Endodermal cell (in vitro differentiated cells): ENCODE results near the gene MYO5A. TPM values are rescaled to one million over a fixed set of nuclear protein-coding genes. Genes with fewer than 3 reads are reported as not detected.

Experiments
- DNase-seq: peaks from one replicate; pipeline ENCODE4 v3.0.0-alpha.2; 2017
- H3K27ac ChIP-seq: 2 replicates; pipeline ENCODE4 v1.5.1; 2013; ENCODE audit warnings: mild to moderate bottlenecking, low read depth, low read length, moderate library complexity
- H3K27me3 ChIP-seq: 2 replicates; pipeline ENCODE4 v1.6.1; 2013; ENCODE audit warnings: mild to moderate bottlenecking, low read length, moderate library complexity; ENCODE audit not compliant: insufficient read depth, control insufficient read depth, poor library complexity, severe bottlenecking
- H3K36me3 ChIP-seq: 2 replicates; pipeline ENCODE4 v1.7.0; 2013; ENCODE audit warnings: mild to moderate bottlenecking, low read length, moderate library complexity; ENCODE audit not compliant: control insufficient read depth, insufficient read depth
- H3K4me1 ChIP-seq: one replicate; pipeline ENCODE4 v1.7.0; 2013; ENCODE audit warnings: low read length; ENCODE audit not compliant: control insufficient read depth, insufficient read depth
- H3K4me3 ChIP-seq: 2 replicates; pipeline ENCODE4 v1.5.1; 2013; ENCODE audit warnings: mild to moderate bottlenecking, low read length, moderate library complexity
- H3K9ac ChIP-seq: 2 replicates; pipeline ENCODE4 v1.6.1; 2013; ENCODE audit warnings: mild to moderate bottlenecking, low read length, moderate library complexity; ENCODE audit not compliant: poor library complexity, severe bottlenecking; ENCODE audit errors: extremely low read depth
- H3K9me3 ChIP-seq: 2 replicates; pipeline ENCODE4 v1.6.1; 2013; ENCODE audit warnings: mild to moderate bottlenecking, low read length, moderate library complexity; ENCODE audit not compliant: control insufficient read depth
- H3K27ac Mint-ChIP-seq: 2 replicates; pipeline ENCODE4 v1.8.0; 2020; ENCODE audit warnings: mixed read lengths
- H3K27me3 Mint-ChIP-seq: 2 replicates; pipeline ENCODE4 v1.8.0; 2021; ENCODE audit warnings: mild to moderate bottlenecking, mixed read lengths; ENCODE audit not compliant: insufficient read depth
- H3K36me3 Mint-ChIP-seq: 2 replicates; pipeline ENCODE4 v1.8.0; 2020; ENCODE audit warnings: low read depth, mixed read lengths
- H3K4me1 Mint-ChIP-seq: 2 replicates; pipeline ENCODE4 v1.8.0; 2020; ENCODE audit warnings: mixed read lengths
- H3K4me3 Mint-ChIP-seq: 2 replicates; pipeline ENCODE4 v1.8.0; 2020; ENCODE audit warnings: mild to moderate bottlenecking, moderate library complexity, mixed read lengths
- H3K9me3 Mint-ChIP-seq: 2 replicates; pipeline ENCODE4 v1.8.0; 2020; ENCODE audit warnings: mild to moderate bottlenecking, mixed read lengths
- WGBS, 2 experiments: methylation state at CpG; one replicate each; pipeline versions ENCODE4 v1.1.5 to v1.1.7; 2013; ENCODE audit warnings: missing lambda C conversion rate in 2 of 2, mixed read lengths in 1 of 2; ENCODE audit not compliant: insufficient coverage in 1 of 2, insufficient read length in 1 of 2; 5-methylcytosine and 5-hydroxymethylcytosine counted together
- total RNA-seq, 2 donors: library from RNA; stranded (reverse); fragmentation: NEBNext Ultra II Directional in 1 of 2; extraction: Animal tissue kit (Norgen Biotek cat#: 25700) in 1 of 2; gene quantifications; 2 replicates in 1 of 2; 3 replicates in 1 of 2; pipeline ENCODE4 v1.2.1, GENCODE V29; 2021
- TF ChIP-seq, protein P1 (sequence below): fragments of 200-600 bp; sonication (generic); conservative IDR thresholded peaks from 2 replicates; pipeline ENCODE4 v1.5.0; 2021; ENCODE audit warnings: antibody characterized with exemption, mild to moderate bottlenecking

MYO5A gene
- total RNA-seq, 2 donors from 2014 or later: 10.0 to 13.1 TPM

DNA sequence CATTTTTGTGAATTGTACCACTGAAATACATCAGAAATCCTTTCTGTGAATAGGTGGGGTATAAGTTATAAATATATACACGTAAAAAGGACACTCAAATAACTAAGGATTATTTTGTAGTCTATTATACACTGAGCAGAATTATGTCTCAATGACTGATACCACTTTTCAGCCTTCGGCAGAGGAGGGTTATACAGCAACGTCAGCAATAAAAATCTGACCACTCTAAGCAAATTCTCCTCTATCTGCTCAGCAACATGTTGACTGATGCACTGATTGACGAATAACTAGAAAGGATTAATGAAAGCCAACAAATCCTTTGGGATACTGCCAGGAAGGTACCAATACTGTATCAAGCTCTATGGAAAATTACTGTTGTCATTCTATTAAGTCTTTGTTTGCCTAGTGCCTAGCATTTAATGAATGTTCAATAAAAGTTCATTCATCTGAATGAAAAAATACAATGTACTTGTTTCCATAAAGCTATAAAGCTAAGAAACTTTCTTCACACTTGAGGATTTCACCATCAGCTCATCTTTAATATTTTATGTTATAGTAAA is 34.9 kb upstream of the MYO5A start:
- Mint-ChIP-seq H3K27me3 (no peaks in the 10 kb centered on the region), H3K27ac (no peak overlapping the region), H3K4me3 (no peak overlapping the region), H3K4me1 (peaks cover 20% of the 10 kb centered on the region), H3K9me3 (no peaks in the 10 kb centered on the region), H3K36me3 (peaks cover 9% of the 10 kb centered on the region)
- WGBS, 2 experiments: 94 to 100% methylated on average over 1 to 3 of the region's 4 CpGs
- Histone ChIP-seq H3K27me3 (no peaks in the 10 kb centered on the region), H3K9me3 (no peaks in the 10 kb centered on the region), H3K36me3 (peaks cover 37% of the 10 kb centered on the region), H3K4me1 (no peaks in the 10 kb centered on the region), H3K9ac (no peak overlapping the region), H3K27ac (no peak overlapping the region), H3K4me3 (no peak overlapping the region)
- DNase-seq: no peak
- TF ChIP-seq, protein P1, sequence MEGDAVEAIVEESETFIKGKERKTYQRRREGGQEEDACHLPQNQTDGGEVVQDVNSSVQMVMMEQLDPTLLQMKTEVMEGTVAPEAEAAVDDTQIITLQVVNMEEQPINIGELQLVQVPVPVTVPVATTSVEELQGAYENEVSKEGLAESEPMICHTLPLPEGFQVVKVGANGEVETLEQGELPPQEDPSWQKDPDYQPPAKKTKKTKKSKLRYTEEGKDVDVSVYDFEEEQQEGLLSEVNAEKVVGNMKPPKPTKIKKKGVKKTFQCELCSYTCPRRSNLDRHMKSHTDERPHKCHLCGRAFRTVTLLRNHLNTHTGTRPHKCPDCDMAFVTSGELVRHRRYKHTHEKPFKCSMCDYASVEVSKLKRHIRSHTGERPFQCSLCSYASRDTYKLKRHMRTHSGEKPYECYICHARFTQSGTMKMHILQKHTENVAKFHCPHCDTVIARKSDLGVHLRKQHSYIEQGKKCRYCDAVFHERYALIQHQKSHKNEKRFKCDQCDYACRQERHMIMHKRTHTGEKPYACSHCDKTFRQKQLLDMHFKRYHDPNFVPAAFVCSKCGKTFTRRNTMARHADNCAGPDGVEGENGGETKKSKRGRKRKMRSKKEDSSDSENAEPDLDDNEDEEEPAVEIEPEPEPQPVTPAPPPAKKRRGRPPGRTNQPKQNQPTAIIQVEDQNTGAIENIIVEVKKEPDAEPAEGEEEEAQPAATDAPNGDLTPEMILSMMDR: no peak

DNA sequence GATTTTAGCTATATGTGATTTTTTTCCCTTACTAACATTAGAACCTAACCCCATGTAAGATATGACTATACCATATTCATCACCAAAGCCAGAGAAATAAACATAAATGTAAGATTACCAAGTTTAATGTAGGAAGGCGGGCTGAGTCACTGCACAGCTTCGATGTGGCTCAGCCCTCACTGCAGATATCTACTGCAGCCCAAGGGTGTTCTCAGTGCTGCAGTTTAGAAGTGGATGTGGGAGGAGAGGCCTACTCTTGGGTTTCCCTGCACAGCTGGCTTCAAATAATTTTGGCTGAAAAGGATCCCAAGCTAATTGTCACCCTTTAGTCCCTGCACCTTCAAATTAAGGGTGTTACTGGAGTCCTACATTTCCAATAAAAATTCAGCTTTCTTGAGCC is 30.9 kb upstream of the MYO5A start:
- no peak overlapping the region for H3K9ac ChIP-seq

DNA sequence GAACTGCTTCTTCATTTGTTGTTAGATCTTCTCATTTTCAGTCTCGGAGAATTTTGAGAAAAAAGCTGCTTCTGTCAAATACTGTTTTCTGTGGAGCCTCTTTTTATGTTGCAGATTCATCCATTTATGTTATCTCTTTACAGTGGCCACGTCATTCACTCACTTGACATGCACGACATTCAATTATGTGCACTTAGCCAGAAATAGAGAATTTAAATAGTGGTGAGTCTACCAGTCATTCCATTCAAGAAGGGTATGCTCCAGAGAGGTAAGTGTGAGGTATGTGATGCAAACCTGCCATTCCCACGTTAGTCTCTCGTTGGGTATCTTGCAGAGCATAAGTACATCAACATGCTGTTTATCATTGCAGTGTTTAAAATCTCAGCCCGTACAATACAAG is 30.3 kb upstream of the MYO5A start:
- WGBS, 2 experiments: 94 to 95% methylated on average over 4 to 6 of the region's 6 CpGs
- no peak overlapping the region for H3K27ac Mint-ChIP-seq
- no peaks in the 10 kb centered on the region for H3K27me3 ChIP-seq
- H3K27ac ChIP-seq: no peak overlapping the region
- H3K4me3 Mint-ChIP-seq: no peak overlapping the region
- H3K36me3 ChIP-seq: peaks cover 64% of the 10 kb centered on the region
- H3K9me3 Mint-ChIP-seq: no peaks in the 10 kb centered on the region
- TF ChIP-seq, protein P1: no peak
- no peaks in the 10 kb centered on the region for H3K4me1 ChIP-seq
- H3K36me3 Mint-ChIP-seq: peaks cover 26% of the 10 kb centered on the region
- H3K4me1 Mint-ChIP-seq: peaks cover 8% of the 10 kb centered on the region
- DNase-seq: no peak
- no peaks in the 10 kb centered on the region for H3K27me3 Mint-ChIP-seq
- no peak overlapping the region for H3K4me3 ChIP-seq
- H3K9ac ChIP-seq: no peak overlapping the region
- no peaks in the 10 kb centered on the region for H3K9me3 ChIP-seq

More for the DNA sequence above, 30.9 kb upstream of the MYO5A start:
- WGBS, 2 experiments: 96% methylated on average over 2 of the region's 2 CpGs; no CpG with 5 or more reads in 1 of the 2 experiments
- no peak overlapping the region for H3K27ac ChIP-seq
- H3K27me3 Mint-ChIP-seq: no peaks in the 10 kb centered on the region
- H3K4me1 ChIP-seq: no peaks in the 10 kb centered on the region
- H3K36me3 Mint-ChIP-seq: peaks cover 23% of the 10 kb centered on the region
- no peaks in the 10 kb centered on the region for H3K9me3 ChIP-seq
- H3K27ac Mint-ChIP-seq: no peak overlapping the region
- H3K27me3 ChIP-seq: no peaks in the 10 kb centered on the region
- TF ChIP-seq, protein P1: no peak
- peaks cover 63% of the 10 kb centered on the region for H3K36me3 ChIP-seq
- no peak overlapping the region for H3K4me3 ChIP-seq
- peaks cover 8% of the 10 kb centered on the region for H3K4me1 Mint-ChIP-seq
- DNase-seq: no peak
- H3K4me3 Mint-ChIP-seq: no peak overlapping the region
- H3K9me3 Mint-ChIP-seq: no peaks in the 10 kb centered on the region
